ENCODE measurements around the gene SUN5. TPM values are rescaled to one million over a fixed set of nuclear protein-coding genes. Genes with fewer than 3 reads are reported as not detected.

Gene SUN5
- total RNA-seq, 3 donors from 2014 or later = not detected

GRCh38 chr20:32945710-32946221 lies 58.5 kb downstream of the SUN5 start:
- no peaks in the 10 kb centered on the region for H3K9me3 ChIP-seq
- intact Hi-C loops (cut with DNase I, micrococcal nuclease) = no loop called here
- H3K4me1 ChIP-seq (ENCODE audit: low read depth) = no peaks in the 10 kb centered on the region
- H3K4me3 ChIP-seq = no peak overlapping the region
- H3K36me3 ChIP-seq (ENCODE audit: low read depth) = no peaks in the 10 kb centered on the region
- no peak for DNase-seq
- ATAC-seq = peak; percentile 46
- no peak for TF ChIP-seq CTCF (IDR thresholded peaks at IDR 0.05)

GRCh38 chr20:32943490-32944052 lies 60.7 kb downstream of the SUN5 start:
- intact Hi-C loops (cut with DNase I, micrococcal nuclease) = no loop called here
- Histone ChIP-seq H3K4me3 (no peak overlapping the region), H3K9me3 (no peaks in the 10 kb centered on the region), H3K36me3 (ENCODE audit: low read depth) (no peaks in the 10 kb centered on the region), H3K4me1 (ENCODE audit: low read depth) (no peaks in the 10 kb centered on the region)
- no peak for TF ChIP-seq CTCF (IDR thresholded peaks at IDR 0.05)
- ATAC-seq (no peak), DNase-seq (no peak)

- DNase-seq (no peak), ATAC-seq (no peak)
- Histone ChIP-seq H3K4me1 (ENCODE audit: low read depth) (no peaks in the 10 kb centered on the region), H3K9me3 (peaks cover 2% of the 10 kb centered on the region), H3K4me3 (no peak overlapping the region), H3K36me3 (ENCODE audit: low read depth) (no peaks in the 10 kb centered on the region)
- TF ChIP-seq CTCF (IDR thresholded peaks at IDR 0.05) = no peak
- intact Hi-C loops (cut with DNase I, micrococcal nuclease) = no loop called here
Measured at GRCh38 chr20:32941155-32941885, 62.9 kb downstream of the SUN5 start.

GRCh38 chr20:32934580-32934979 lies 69.7 kb downstream of the SUN5 start:
- H3K4me3 ChIP-seq = no peak overlapping the region
- ATAC-seq = no peak
- H3K4me1 ChIP-seq (ENCODE audit: low read depth) = no peaks in the 10 kb centered on the region

More at GRCh38 chr20:32934580-32934979, 69.7 kb downstream of the SUN5 start:
- intact Hi-C loops (cut with DNase I, micrococcal nuclease) = no loop called here
- no peaks in the 10 kb centered on the region for H3K36me3 ChIP-seq (ENCODE audit: low read depth)
- peaks cover 2% of the 10 kb centered on the region for H3K9me3 ChIP-seq
- no peak for TF ChIP-seq CTCF (IDR thresholded peaks at IDR 0.05)
- no peak for DNase-seq

Other genes starting within 250 kb of the SUN5 start
- gene DNMT3B, start 242.0 kb downstream of the SUN5 start, total RNA-seq = 1 to 10 TPM in 2 of 3 donors, under 1 TPM in 1; 0.95 to 1.3 (median 1.2) TPM
- gene MAPRE1, start 184.5 kb downstream of the SUN5 start, total RNA-seq = 100 to 1,000 TPM in 1 of 3 donors, 10 to 100 TPM in 2; 66.9 to 142 (median 85.9) TPM
- under 1 TPM in 2 of 3 donors, not detected in 1; 0.17 to 0.66 TPM for gene EFCAB8, start 145.5 kb downstream of the SUN5 start, total RNA-seq
- not detected for gene BPIFB2, start 3.3 kb upstream of the SUN5 start, total RNA-seq
- not detected for gene BPIFB6, start 27.2 kb upstream of the SUN5 start, total RNA-seq
- not detected for gene BPIFB3, start 49.5 kb upstream of the SUN5 start, total RNA-seq
- gene BPIFB4, start 75.2 kb upstream of the SUN5 start, total RNA-seq = not detected
- not detected for gene BPIFA2, start 163.7 kb upstream of the SUN5 start, total RNA-seq
- gene BPIFA3, start 212.9 kb upstream of the SUN5 start, total RNA-seq = not detected
- not detected for gene BPIFA1, start 231.6 kb upstream of the SUN5 start, total RNA-seq

Measured in mucosa of descending colon (tissue), 3 donors.